ENCODE results near the gene SLCO1B3. TPM values are rescaled to one million over a fixed set of nuclear protein-coding genes. Genes with fewer than 3 reads are reported as not detected.

The SLCO1B3 gene
- total RNA-seq, 1 experiment from 2014 or later, result 13.2 TPM

DNA sequence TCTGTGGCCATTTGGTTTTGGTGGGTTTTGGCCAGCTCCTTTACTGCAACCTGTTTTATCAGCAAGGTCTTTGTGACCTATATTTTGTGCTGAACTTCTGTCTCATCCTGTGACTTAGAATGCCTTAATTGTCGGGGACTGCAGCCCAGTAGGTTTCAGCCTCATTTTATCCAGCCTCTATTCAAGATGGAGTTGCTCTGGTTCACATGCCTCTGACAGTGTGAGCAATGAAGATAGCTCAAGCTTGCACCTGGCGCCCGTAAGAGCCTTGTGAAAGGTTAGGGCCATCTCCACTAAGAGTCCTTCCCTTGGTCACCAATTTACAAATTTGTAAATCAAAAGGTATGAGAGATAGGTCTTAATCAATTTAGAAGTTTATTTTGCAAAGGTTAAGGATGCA, 19.4 kb downstream of the SLCO1B3 start:
- Histone ChIP-seq H3K9ac (ENCODE audit: low read length) (no peak overlapping the region), H3K79me2 (ENCODE audit: low read length) (peaks cover 78% of the 10 kb centered on the region), H3K4me1 (ENCODE audit: insufficient read depth, low read length) (peaks cover 51% of the 10 kb centered on the region), H3K9me3 (ENCODE audit: low read length) (no peaks in the 10 kb centered on the region), H3K27me3 (ENCODE audit: low read length) (no peaks in the 10 kb centered on the region), H3F3A (ENCODE audit: low read length, unreplicated experiment) (no peaks in the 10 kb centered on the region), H3K4me2 (ENCODE audit: low read length) (peak overlapping the region; percentile 39), H3K36me3 (ENCODE audit: low read depth, low read length) (no peaks in the 10 kb centered on the region), H4K20me1 (ENCODE audit: low read length) (no peaks in the 10 kb centered on the region), H3K27ac (ENCODE audit: low read length) (peak overlapping the region; percentile 61), H3K4me3 (ENCODE audit: low read length) (no peak overlapping the region), H2AFZ (ENCODE audit: low read length) (no peak overlapping the region), H3K9me2 (replicated peaks; ENCODE audit: low read length) (no peaks in the 10 kb centered on the region)
- TF ChIP-seq, protein P1, sequence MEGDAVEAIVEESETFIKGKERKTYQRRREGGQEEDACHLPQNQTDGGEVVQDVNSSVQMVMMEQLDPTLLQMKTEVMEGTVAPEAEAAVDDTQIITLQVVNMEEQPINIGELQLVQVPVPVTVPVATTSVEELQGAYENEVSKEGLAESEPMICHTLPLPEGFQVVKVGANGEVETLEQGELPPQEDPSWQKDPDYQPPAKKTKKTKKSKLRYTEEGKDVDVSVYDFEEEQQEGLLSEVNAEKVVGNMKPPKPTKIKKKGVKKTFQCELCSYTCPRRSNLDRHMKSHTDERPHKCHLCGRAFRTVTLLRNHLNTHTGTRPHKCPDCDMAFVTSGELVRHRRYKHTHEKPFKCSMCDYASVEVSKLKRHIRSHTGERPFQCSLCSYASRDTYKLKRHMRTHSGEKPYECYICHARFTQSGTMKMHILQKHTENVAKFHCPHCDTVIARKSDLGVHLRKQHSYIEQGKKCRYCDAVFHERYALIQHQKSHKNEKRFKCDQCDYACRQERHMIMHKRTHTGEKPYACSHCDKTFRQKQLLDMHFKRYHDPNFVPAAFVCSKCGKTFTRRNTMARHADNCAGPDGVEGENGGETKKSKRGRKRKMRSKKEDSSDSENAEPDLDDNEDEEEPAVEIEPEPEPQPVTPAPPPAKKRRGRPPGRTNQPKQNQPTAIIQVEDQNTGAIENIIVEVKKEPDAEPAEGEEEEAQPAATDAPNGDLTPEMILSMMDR (conservative IDR thresholded peaks at IDR 0.05; ENCODE audit: low read depth, low read length), result no peak
- TF ChIP-seq EZH2 (IDR thresholded peaks at IDR 0.05; ENCODE audit: low read length, unreplicated experiment), result no peak
- ChIA-PET POLR2A (ENCODE audit: unreplicated experiment) (no interaction called here), CTCF (no interaction called here)
- ATAC-seq (no peak), DNase-seq (no peak)
- no TSS peak for BruUV-seq (replicated peaks)
- intact Hi-C loops (cut with micrococcal nuclease), result loop anchor here (10.0 kb wide), 1 partner anchor 235 kb away; no protein-coding TSS in a partner anchor

DNA sequence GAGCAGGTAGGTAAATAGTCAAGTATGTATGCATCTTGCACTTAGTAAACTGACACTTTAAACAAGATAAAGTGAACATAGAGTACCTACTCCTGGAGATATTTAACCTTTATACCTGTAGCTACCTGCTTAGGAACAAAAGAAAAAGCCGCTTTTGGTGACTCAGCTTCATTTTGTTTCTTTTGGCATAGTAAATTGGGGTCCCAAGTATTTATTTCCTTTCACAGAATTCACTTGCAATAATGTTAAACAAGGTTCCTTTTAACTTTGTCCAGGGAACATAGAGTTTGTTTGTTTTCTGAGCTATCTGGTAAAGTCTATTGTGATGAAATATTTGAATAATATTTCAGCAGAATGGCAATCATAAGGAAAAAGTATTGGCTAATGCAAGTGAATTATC, 20.0 kb downstream of the SLCO1B3 start:
- intact Hi-C loops (cut with micrococcal nuclease), result loop anchor here (10.0 kb wide), 1 partner anchor 234 kb away; no protein-coding TSS in a partner anchor
- Histone ChIP-seq H3K27ac (ENCODE audit: low read length) (peak overlapping the region; percentile 61; the same call in 1 of the 2 replicates), H3K4me1 (ENCODE audit: insufficient read depth, low read length) (peaks cover 48% of the 10 kb centered on the region), H3K36me3 (ENCODE audit: low read depth, low read length) (no peaks in the 10 kb centered on the region), H3K9me2 (replicated peaks; ENCODE audit: low read length) (no peaks in the 10 kb centered on the region), H3K27me3 (ENCODE audit: low read length) (no peaks in the 10 kb centered on the region), H3F3A (ENCODE audit: low read length, unreplicated experiment) (no peaks in the 10 kb centered on the region), H3K79me2 (ENCODE audit: low read length) (peaks cover 73% of the 10 kb centered on the region), H3K4me3 (ENCODE audit: low read length) (no peak overlapping the region), H3K4me2 (ENCODE audit: low read length) (peak overlapping the region; percentile 39), H3K9ac (ENCODE audit: low read length) (no peak overlapping the region), H2AFZ (ENCODE audit: low read length) (no peak overlapping the region), H3K9me3 (ENCODE audit: low read length) (no peaks in the 10 kb centered on the region), H4K20me1 (ENCODE audit: low read length) (no peaks in the 10 kb centered on the region)
- no TSS peak for BruUV-seq (replicated peaks)
- ATAC-seq (peak; percentile 74), DNase-seq (peak; percentile 69)
- CTCF ChIA-PET, result no interaction called here
- POLR2A ChIA-PET (ENCODE audit: unreplicated experiment), result no interaction called here
- TF ChIP-seq EZH2phosphoT487 (IDR thresholded peaks at IDR 0.05; ENCODE audit: borderline replicate concordance, low read length), result no peak
- TF ChIP-seq, protein P1 (conservative IDR thresholded peaks at IDR 0.05; ENCODE audit: low read depth, low read length), result no peak
- TF ChIP-seq EZH2 (IDR thresholded peaks at IDR 0.05; ENCODE audit: low read length, unreplicated experiment), result no peak

GRCh38 chr12:20832911-20833310, 22.4 kb downstream of the SLCO1B3 start:
- Histone ChIP-seq H3K4me3 (ENCODE audit: low read length) (no peak overlapping the region), H4K20me1 (ENCODE audit: low read length) (no peaks in the 10 kb centered on the region), H3F3A (ENCODE audit: low read length, unreplicated experiment) (no peaks in the 10 kb centered on the region), H2AFZ (ENCODE audit: low read length) (no peak overlapping the region), H3K4me1 (ENCODE audit: insufficient read depth, low read length) (peaks cover 28% of the 10 kb centered on the region), H3K79me2 (ENCODE audit: low read length) (peaks cover 53% of the 10 kb centered on the region), H3K9me2 (replicated peaks; ENCODE audit: low read length) (no peaks in the 10 kb centered on the region), H3K9me3 (ENCODE audit: low read length) (no peaks in the 10 kb centered on the region), H3K27ac (ENCODE audit: low read length) (no peak overlapping the region), H3K4me2 (ENCODE audit: low read length) (no peak overlapping the region), H3K36me3 (ENCODE audit: low read depth, low read length) (no peaks in the 10 kb centered on the region), H3K9ac (ENCODE audit: low read length) (no peak overlapping the region), H3K27me3 (ENCODE audit: low read length) (no peaks in the 10 kb centered on the region)
- BruUV-seq (replicated peaks), result no TSS peak
- TF ChIP-seq EZH2 (IDR thresholded peaks at IDR 0.05; ENCODE audit: low read length, unreplicated experiment) (no peak), EZH2phosphoT487 (IDR thresholded peaks at IDR 0.05; ENCODE audit: borderline replicate concordance, low read length) (no peak)
- TF ChIP-seq, protein P1 (conservative IDR thresholded peaks at IDR 0.05; ENCODE audit: low read depth, low read length), result no peak
- intact Hi-C loops (cut with micrococcal nuclease), result loop anchor here (10.0 kb wide), 1 partner anchor 232 kb away; no protein-coding TSS in a partner anchor
- ATAC-seq, result no peak
- ChIA-PET POLR2A (ENCODE audit: unreplicated experiment) (no interaction called here), CTCF (no interaction called here)
- DNase-seq, result no peak

Data from PC-3 (cell line).